IgD-negative memory B cell (primary cell): ENCODE measurements around the gene TEAD1. TPM values are rescaled to one million over a fixed set of nuclear protein-coding genes. Genes with fewer than 3 reads are reported as not detected.
A peak's percentile ranks its signal among the peaks of the same experiment; 100 is the strongest.

ENCODE experiments used
- H3K27ac Mint-ChIP-seq, 3 donors: one replicate each; pipeline ENCODE4 v1.8.0; 2020 to 2022; ENCODE audit warnings: mild to moderate bottlenecking in 3 of 3, mixed read lengths in 3 of 3, moderate library complexity in 1 of 3
- H3K27me3 Mint-ChIP-seq: one replicate; pipeline ENCODE4 v1.8.0; 2021; ENCODE audit warnings: mixed read lengths
- H3K36me3 Mint-ChIP-seq: one replicate; pipeline ENCODE4 v1.8.0; 2020; ENCODE audit warnings: mild to moderate bottlenecking, mixed read lengths
- H3K4me1 Mint-ChIP-seq, 3 donors: one replicate each; pipeline ENCODE4 v1.8.0; 2020 to 2022; ENCODE audit warnings: mixed read lengths in 3 of 3, mild to moderate bottlenecking in 1 of 3
- H3K4me3 Mint-ChIP-seq, 4 donors: one replicate each; pipeline ENCODE4 v1.8.0; 2020 to 2022; ENCODE audit warnings: mild to moderate bottlenecking in 4 of 4, mixed read lengths in 4 of 4, moderate library complexity in 3 of 4
- H3K9me3 Mint-ChIP-seq, 3 donors: one replicate each; pipeline ENCODE4 v1.8.0; 2020 to 2021; ENCODE audit warnings: mixed read lengths in 3 of 3, mild to moderate bottlenecking in 1 of 3
- polyA plus RNA-seq: library from polyadenylated mRNA; unstranded; fragments of 300-500 nt; fragmentation: Illumina TruSeq; gene quantifications from one replicate; pipeline ENCODE4 v1.2.3, GENCODE V29; 2021

TEAD1 gene
- not detected for polyA plus RNA-seq

DNA sequence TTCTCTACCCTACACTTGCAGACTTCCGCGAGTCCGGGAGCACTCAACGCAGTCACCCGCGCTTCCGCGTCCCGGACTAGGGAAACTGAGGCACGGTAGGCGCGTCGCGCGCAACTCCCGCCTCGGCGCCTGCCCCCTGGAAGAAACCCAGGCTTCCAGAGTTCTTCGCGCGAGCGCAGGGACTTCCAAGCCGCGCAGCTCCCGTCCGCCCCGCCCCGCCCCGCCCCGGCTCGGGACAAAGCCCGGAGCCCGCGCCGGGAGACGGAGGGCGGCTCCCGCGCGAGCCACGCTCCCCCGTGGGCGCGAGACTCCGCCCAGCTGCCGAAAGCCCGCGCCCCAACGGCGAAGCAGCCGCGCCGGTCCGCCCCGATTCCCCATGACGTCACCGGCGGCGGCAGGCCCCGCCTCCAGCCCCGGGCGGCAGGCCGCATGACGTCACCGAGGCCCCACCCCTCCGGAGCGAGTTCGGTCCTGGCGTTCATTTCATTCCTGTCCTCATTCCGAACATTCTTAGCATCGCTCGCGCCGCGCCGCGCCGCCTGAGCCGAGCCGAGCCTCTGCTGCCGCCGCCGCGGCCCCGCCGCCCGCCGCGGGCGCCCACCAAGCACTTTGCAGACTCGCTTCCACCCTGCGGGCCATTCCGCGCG lies at the start of gene TEAD1:
TSS of gene TEAD1 (plus strand) at position 498 of the 647 bp plus-strand sequence.
- H3K36me3 Mint-ChIP-seq: no peaks in the 10 kb centered on the region
- H3K4me1 Mint-ChIP-seq: peaks cover 5 to 11% (median 9%) of the 10 kb centered on the region in 3 donors
- peaks cover 0 to 4% (median 2%) of the 10 kb centered on the region in 3 donors for H3K9me3 Mint-ChIP-seq
- peaks cover 41% of the 10 kb centered on the region for H3K27me3 Mint-ChIP-seq
- peak within 1 kb of the TSS in 1 of 3 donors; percentile 65 for H3K27ac Mint-ChIP-seq
- H3K4me3 Mint-ChIP-seq: peak within 1 kb of the TSS; percentile 72 to 89 (median 84)

DNA sequence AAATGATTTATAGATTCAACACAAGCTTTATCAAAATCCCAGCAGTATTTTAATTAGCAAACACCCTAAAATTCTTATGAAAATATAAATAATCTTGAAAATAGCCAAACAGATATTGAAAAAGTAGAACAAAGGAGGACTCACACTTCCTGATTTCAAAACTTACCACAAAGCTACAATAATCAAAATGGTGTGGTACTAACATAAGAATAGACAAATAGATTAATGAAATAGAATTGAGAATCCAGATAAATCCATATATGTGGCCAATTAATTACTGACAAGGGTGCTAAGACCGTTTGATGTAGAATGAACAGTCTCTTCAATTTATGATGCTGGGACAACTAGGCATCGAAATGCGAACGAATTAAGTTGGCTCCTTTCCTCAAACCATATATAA lies 49.6 kb upstream of the TEAD1 start:
- Mint-ChIP-seq H3K4me3 (no peak overlapping the region), H3K36me3 (no peaks in the 10 kb centered on the region), H3K27me3 (no peaks in the 10 kb centered on the region), H3K27ac (no peak overlapping the region), H3K9me3 (peaks cover 9 to 23% (median 10%) of the 10 kb centered on the region in 3 donors), H3K4me1 (peaks cover 0 to 1% (median 0%) of the 10 kb centered on the region in 3 donors)

- H3K27me3 Mint-ChIP-seq: no peaks in the 10 kb centered on the region
- H3K27ac Mint-ChIP-seq: no peak overlapping the region
- H3K36me3 Mint-ChIP-seq: no peaks in the 10 kb centered on the region
- H3K4me1 Mint-ChIP-seq: peaks cover 0 to 1% (median 0%) of the 10 kb centered on the region in 3 donors
- H3K4me3 Mint-ChIP-seq: no peak overlapping the region
- peaks cover 9 to 22% (median 10%) of the 10 kb centered on the region in 3 donors for H3K9me3 Mint-ChIP-seq
Observed at GRCh38 chr11:12625438-12626071, 48.7 kb upstream of the TEAD1 start.

- no peaks in the 10 kb centered on the region for H3K4me1 Mint-ChIP-seq
- H3K4me3 Mint-ChIP-seq: no peak overlapping the region
Observed at GRCh38 chr11:12626616-12627015, 47.6 kb upstream of the TEAD1 start.

GRCh38 chr11:12628314-12628713 lies 45.9 kb upstream of the TEAD1 start:
- Mint-ChIP-seq H3K36me3 (no peaks in the 10 kb centered on the region), H3K27ac (no peak overlapping the region), H3K4me1 (peaks cover 0 to 2% (median 0%) of the 10 kb centered on the region in 3 donors), H3K9me3 (peaks cover 4 to 14% (median 7%) of the 10 kb centered on the region in 3 donors), H3K4me3 (no peak overlapping the region), H3K27me3 (peaks cover 1% of the 10 kb centered on the region)

More at GRCh38 chr11:12626616-12627015, 47.6 kb upstream of the TEAD1 start:
- Mint-ChIP-seq H3K27ac (no peak overlapping the region), H3K27me3 (no peaks in the 10 kb centered on the region), H3K36me3 (no peaks in the 10 kb centered on the region), H3K9me3 (peaks cover 6 to 19% (median 6%) of the 10 kb centered on the region in 3 donors)

- Mint-ChIP-seq H3K9me3 (peaks cover 0 to 8% (median 6%) of the 10 kb centered on the region in 3 donors), H3K36me3 (no peaks in the 10 kb centered on the region), H3K27me3 (peaks cover 1% of the 10 kb centered on the region), H3K27ac (no peak overlapping the region), H3K4me3 (no peak overlapping the region), H3K4me1 (peaks cover 0 to 2% (median 0%) of the 10 kb centered on the region in 3 donors)
Observed at GRCh38 chr11:12629601-12630313, 44.5 kb upstream of the TEAD1 start.

GRCh38 chr11:12631651-12632050 lies 42.6 kb upstream of the TEAD1 start:
- H3K4me3 Mint-ChIP-seq: no peak overlapping the region
- no peak overlapping the region for H3K27ac Mint-ChIP-seq
- peaks cover 1% of the 10 kb centered on the region for H3K27me3 Mint-ChIP-seq
- peaks cover 0 to 4% (median 0%) of the 10 kb centered on the region in 3 donors for H3K9me3 Mint-ChIP-seq
- peaks cover 0 to 2% (median 0%) of the 10 kb centered on the region in 3 donors for H3K4me1 Mint-ChIP-seq
- H3K36me3 Mint-ChIP-seq: no peaks in the 10 kb centered on the region

DNA sequence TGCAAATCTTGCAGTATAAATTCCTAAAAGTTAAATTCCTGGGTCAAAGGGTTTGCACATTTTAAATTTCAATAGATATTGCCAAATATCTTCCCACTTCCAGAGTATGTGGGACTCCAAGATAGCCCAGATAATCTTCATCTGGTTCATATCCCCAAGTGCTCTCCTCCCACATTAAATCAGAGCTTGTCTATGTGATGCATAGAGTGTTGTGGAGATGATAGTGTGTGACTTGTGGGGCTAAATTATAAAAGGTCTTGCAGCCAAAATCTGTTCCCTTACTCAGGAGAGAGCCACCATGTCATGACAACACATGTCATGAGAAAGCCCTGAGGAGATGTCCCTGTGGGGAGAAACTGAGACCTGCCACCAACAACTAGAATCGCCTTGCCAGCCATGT lies 39.9 kb upstream of the TEAD1 start:
- no peak overlapping the region for H3K4me3 Mint-ChIP-seq

GRCh38 chr11:12636871-12637410 lies 37.3 kb upstream of the TEAD1 start:
- H3K27me3 Mint-ChIP-seq: peaks cover 2% of the 10 kb centered on the region
- no peak overlapping the region for H3K27ac Mint-ChIP-seq
- H3K36me3 Mint-ChIP-seq: no peaks in the 10 kb centered on the region
- peaks cover 0 to 3% (median 0%) of the 10 kb centered on the region in 3 donors for H3K4me1 Mint-ChIP-seq
- peaks cover 0 to 2% (median 0%) of the 10 kb centered on the region in 3 donors for H3K9me3 Mint-ChIP-seq
- peak overlapping the region in 1 of 4 donors; percentile 51 for H3K4me3 Mint-ChIP-seq

More for the DNA sequence above, 39.9 kb upstream of the TEAD1 start:
- H3K4me1 Mint-ChIP-seq: peaks cover 0 to 3% (median 0%) of the 10 kb centered on the region in 3 donors
- H3K27me3 Mint-ChIP-seq: peaks cover 1% of the 10 kb centered on the region
- H3K36me3 Mint-ChIP-seq: no peaks in the 10 kb centered on the region
- H3K27ac Mint-ChIP-seq: no peak overlapping the region
- H3K9me3 Mint-ChIP-seq: peaks cover 0 to 2% (median 0%) of the 10 kb centered on the region in 3 donors

GRCh38 chr11:12639388-12639787 lies 34.8 kb upstream of the TEAD1 start:
- no peaks in the 10 kb centered on the region for H3K36me3 Mint-ChIP-seq
- peaks cover 0 to 2% (median 0%) of the 10 kb centered on the region in 3 donors for H3K4me1 Mint-ChIP-seq
- peaks cover 1% of the 10 kb centered on the region for H3K27me3 Mint-ChIP-seq
- H3K9me3 Mint-ChIP-seq: peaks cover 0 to 2% (median 0%) of the 10 kb centered on the region in 3 donors
- no peak overlapping the region for H3K27ac Mint-ChIP-seq
- no peak overlapping the region for H3K4me3 Mint-ChIP-seq

- H3K9me3 Mint-ChIP-seq: peaks cover 0 to 5% (median 0%) of the 10 kb centered on the region in 3 donors
- no peak overlapping the region for H3K4me3 Mint-ChIP-seq
- H3K4me1 Mint-ChIP-seq: peaks cover 0 to 2% (median 0%) of the 10 kb centered on the region in 3 donors
- H3K27me3 Mint-ChIP-seq: peaks cover 1% of the 10 kb centered on the region
- H3K36me3 Mint-ChIP-seq: no peaks in the 10 kb centered on the region
- no peak overlapping the region for H3K27ac Mint-ChIP-seq
Observed at GRCh38 chr11:12640355-12640754, 33.9 kb upstream of the TEAD1 start.

GRCh38 chr11:12640926-12641849 lies 33.0 kb upstream of the TEAD1 start:
- Mint-ChIP-seq H3K4me3 (no peak overlapping the region), H3K27ac (no peak overlapping the region), H3K4me1 (peaks cover 0 to 2% (median 0%) of the 10 kb centered on the region in 3 donors), H3K27me3 (peaks cover 1% of the 10 kb centered on the region), H3K9me3 (peaks cover 0 to 5% (median 0%) of the 10 kb centered on the region in 3 donors), H3K36me3 (no peaks in the 10 kb centered on the region)

GRCh38 chr11:12642040-12642439 lies 32.2 kb upstream of the TEAD1 start:
- H3K27me3 Mint-ChIP-seq: peaks cover 1% of the 10 kb centered on the region
- H3K9me3 Mint-ChIP-seq: peaks cover 0 to 5% (median 0%) of the 10 kb centered on the region in 3 donors
- no peak overlapping the region for H3K27ac Mint-ChIP-seq
- no peak overlapping the region for H3K4me3 Mint-ChIP-seq
- H3K36me3 Mint-ChIP-seq: no peaks in the 10 kb centered on the region
- H3K4me1 Mint-ChIP-seq: peaks cover 0 to 2% (median 0%) of the 10 kb centered on the region in 3 donors
